Stimulated activated CD4-positive, alpha-beta T cell treated with anti-CD3 and anti-CD28 coated beads, Interleukin-12 subunit alpha, Interleukin-12 subunit beta, amount 100 ng/mL, for 24 hours (primary cell): ENCODE data around the gene XPO6.

Source experiments
- DNase-seq, 2 experiments: peaks; one replicate each; pipeline ENCODE4 v3.0.0-alpha.2; 2020; ENCODE audit warnings: low read depth in 2 of 2

XPO6 gene

DNA sequence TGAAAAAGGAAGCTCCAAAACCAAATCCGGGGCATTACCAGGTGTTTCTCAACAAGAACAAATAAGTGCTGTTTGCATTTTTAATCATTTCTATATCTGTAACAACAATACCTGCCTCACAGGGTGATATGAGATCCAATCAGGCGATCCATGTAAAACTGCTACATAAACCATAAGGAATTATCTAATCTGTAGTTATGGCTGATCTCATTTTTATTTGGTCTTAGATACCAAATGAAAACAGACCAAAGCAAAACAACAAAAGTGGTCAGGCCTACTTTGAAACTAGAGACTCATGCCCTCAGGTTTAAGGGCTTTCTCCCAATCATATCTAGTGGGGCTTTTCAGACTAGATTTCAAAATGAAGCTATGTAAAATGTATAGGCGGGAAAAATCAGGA, 28.3 kb downstream of the XPO6 start:
- no peak for DNase-seq

DNA sequence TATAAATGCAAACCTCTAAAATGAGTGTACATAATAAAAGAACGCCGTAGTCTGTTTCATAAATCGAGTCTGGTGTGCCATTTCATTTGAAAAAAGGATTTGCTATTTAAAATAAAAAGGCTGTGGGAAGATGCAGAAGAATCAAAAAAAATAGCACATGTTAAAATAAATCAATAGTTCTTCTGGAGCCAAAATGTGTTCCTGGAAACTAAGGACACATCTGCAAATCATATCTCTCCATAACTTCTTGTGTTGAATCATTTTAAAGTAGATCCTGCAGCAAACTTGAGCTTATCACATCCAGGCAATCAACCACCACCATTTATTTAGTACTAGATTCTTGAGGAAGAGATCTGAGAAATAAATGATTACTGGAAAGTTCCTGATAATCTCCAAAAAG, 29.0 kb downstream of the XPO6 start:
- no peak for DNase-seq

DNA sequence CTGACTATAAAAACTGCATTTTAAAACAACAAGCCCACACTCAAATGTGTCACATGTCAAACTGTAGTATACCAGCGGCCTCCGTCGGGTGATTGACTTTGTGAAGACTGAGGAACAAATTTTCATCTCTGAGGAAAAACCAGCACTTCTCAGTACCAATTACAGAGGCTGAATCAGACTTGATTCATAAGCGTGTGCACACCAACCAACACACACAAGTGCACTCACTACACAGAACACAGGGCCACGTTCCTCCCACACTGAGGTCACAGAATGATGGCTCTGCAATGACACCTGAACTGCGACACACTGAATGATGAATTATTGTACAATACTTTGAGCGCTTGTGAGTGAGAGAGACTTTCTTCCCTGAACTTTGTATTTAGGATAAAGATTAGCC, 29.6 kb downstream of the XPO6 start:
- DNase-seq = peak; percentile 27 to 48

DNA sequence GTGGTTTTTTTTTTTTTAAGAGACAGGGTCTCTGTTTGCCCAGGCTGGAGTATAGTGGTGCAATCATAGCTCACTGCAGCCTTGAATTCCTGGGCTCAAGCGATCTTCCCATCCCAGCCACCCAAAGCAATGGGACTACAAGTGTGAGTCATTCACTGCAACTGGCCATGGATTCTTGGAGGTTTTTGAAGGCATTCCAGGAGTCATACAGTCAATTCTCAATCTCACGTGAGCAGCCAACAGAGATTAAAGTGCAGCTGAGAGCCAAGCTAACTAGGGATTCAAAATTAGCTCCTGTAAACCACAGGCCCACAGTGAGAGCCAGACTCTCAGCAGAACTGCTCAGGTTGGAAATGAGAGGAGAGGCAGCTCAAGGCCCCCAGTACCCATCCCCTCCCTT, 30.2 kb downstream of the XPO6 start:
- no peak for DNase-seq

DNA sequence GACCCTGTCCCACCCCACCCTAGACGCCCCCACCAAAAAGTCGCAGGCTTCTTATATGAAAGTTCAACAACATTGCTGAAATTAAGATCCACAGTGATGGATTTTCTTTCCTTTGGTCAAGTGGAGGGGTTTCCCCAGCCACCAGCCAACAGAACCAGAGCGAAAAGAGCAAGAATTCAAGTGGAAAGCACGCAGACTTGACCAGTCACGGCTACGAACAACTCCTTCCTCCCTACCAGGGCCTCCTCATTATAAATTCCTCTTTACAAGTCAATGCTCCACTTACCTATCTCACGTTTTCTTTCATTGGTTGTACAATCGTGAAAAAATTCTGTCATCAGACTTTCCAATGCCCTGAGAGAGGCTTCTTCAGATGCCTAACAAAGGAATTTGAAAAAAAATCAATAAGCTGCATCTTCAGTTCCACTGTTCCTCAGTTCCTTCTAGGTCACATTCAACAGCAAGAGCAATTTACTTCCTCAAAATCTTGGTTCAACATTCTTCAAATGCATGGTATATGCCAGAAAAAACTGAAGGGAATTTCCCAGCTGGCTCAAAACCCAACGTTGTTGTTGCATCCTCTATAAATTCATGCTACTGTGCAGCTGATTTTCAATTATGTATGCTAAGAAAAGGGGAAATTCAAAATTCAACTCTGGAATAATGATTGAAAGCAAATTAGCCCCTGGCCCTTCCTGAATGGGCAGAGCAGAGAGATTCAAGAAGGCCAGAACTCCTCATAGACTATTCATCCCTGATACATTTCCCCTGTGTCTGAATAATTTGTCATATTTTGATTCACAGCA, 30.9 kb downstream of the XPO6 start:
- DNase-seq = no peak

DNA sequence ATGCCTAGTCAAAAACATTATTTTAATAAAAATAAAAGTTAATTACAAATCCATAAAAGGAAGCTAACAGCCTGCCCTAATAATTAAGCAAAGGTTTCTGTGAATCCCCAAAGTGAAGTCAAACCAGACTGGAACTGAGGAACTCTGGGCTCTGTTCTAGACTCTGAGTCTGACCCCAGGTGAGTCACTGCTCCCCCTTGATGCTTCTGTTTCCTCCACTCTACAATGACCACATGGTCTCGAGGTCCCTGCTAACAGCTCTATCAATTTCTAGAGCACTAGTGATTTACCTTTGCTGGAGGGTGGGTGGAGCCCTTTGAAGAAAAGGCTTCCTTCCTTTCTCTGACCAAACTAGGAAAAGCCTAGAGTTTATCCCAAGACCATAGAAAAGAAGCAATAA, 32.4 kb downstream of the XPO6 start:
- no peak for DNase-seq

DNA sequence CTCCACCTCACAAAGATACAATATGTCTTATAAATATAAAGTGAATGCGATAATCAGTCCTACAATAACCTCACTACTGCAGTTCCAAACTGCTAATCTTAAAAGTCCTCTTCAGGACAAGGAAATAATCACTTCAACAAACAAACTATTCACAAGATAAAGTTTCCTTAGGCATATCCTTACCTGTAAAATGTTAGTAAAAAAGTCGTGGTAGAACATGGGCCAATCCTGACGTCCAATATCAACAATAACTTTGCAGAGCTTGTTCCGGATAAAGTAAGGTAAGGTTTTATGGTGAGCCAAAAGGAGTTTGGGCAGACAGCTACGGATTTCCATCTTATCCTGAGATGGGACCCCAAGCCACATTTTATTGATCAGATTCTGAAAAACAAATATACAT, 36.0 kb downstream of the XPO6 start:
- no peak for DNase-seq

DNA sequence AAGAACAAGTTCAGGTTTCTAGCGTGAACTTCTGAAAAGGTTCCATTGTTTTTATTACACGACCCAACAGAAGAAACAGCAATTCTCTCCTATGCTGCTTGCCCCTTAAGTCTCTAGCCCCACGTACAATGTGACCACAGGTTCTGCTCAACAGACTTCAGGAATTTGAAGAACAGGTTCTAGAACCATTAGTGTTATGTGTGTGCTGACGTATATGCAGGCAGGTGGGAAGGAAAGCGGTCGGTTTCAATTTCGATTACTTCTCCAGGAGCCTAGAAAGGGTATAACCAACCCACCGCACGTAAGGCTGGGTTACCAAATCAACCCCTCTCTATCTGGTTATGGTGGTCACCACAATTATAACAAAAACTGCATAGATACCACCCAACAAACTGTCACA, 39.4 kb downstream of the XPO6 start:
- DNase-seq = no peak

DNA sequence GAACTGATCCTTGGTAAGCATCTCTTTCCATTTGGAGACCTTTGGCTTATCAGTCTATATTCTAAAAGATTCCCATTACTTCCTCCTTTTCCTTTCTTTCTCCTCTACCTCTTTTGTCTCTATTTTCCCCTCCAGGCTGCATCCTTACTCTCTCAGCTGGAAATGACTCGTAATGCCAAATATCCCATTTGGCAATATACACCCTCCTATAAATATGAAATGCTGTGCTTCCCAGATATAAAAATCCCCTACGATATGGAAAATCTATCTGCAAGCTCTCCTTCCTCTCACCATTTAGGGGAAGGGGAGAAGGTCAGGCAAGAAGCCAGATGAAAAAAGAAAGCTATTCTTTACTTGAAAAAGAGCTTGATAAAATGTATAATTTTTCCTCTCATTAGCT, 39.9 kb downstream of the XPO6 start:
- DNase-seq = no peak

DNA sequence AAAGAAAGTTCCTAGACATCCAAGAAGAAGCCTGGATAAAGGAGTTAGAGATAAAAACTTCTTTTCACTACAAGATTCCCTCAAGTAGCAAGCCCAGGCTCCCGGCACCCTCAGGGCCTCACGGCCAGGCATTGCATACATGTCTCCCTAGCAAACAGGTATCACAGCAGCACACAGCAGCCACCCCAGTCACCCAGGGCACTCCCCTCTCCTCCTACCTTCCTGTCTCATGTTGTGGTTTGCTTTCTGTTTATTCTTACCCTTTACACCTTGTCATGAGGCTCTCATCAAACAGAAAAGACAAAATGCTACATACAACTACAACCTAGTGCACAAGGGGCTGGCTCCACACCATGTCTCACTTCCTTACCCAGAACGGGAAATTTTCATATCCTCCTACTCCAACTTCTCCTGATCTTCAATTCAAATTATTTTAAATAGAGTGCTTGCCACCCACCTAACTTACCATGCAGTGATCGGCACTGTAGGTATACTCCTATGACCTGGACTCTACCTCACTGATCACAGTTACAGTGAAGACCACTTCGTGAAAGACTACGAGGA, 42.7 kb downstream of the XPO6 start:
- no peak for DNase-seq

DNA sequence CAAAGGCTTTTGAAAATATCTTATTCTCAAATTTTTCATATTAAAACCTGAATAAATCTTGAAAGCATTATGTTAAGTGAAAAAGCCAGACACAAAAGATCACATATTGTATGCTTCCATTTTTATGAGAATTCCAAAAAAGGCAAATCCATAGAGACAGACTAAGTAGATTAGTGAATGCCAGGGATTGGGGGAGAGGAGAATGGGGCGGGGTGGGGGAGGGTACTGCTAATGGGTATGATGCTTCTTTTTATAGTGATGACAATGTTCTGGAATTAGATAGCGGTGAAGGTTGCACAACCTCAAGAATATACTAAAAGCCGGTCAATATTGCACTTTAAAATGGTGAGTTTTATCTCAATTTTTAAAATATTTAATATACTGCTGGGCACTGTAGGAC, 44.0 kb downstream of the XPO6 start:
- DNase-seq = no peak

DNA sequence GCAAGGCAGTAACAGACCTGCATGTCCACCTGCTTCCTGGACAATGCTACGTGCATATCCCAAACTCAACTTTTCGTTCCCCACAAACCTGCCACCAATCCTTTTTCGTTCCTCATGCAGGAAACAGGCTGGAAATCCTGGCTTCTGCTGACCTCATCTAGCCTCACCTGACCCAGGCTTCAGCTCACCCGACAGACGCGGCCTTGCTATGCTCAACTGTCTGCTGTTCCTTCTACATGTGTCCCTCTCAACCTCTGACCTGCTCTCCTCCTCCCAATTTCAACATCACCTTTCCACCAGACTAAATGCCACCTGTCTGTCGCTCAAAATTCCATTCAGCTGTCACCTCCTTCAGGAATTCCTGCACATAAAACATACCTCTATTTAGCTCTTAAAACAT, 44.5 kb downstream of the XPO6 start:
- DNase-seq = no peak

DNA sequence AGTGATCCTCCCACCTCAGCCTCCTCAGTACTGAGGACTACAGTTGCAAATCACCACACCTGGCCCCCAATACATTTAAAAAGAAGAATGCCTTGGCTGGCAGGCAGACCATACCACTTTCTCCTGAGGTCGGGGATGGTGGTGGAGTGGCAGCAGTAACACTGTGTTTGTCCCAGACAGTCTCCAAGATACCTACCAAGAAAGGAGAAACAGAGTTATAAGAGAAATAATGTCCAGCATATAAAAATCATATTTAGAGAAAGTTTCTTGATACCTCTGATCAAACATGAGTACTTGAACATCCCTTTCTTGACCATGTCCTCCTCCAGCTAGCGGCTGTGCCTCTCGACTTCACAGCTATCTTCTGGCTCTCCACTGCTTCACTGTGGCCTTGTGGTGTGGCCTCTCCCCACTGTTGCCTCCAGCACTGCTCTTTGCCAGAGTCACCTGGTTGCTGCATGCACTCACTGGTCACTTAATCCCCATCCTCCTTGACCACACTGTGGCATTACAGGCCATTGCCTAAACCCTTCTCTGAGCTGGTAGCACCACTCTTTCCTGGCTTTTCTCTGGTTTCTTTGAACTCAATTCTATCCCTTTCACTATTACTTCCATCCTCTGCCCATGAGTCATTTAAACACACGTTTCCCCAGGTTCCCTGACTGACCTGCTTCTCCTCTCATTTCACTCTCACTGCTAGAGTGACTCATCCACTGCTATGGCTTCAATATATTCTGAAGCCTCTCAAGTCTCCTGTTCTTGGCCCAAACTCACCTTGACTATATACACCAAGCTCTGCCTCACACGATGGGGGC, 45.2 kb downstream of the XPO6 start:
- DNase-seq = no peak

DNA sequence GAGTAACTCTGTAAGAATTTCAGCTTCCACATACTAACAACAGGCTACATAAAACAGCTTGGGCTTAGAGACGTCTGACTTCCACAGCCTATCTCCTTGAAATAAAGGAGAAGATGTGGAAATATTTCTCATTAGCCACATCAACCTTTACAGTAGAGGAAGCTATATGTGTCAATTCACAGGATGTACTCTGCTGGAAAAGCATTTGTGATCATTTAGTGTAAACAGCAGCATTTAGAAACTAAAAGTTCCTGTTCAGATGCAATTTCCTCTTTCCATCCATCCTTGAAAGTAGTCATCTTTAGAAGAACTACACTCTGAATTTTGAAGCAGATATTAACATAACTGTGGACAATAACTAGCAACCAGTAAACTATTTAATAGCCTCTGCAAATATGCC, 46.2 kb downstream of the XPO6 start:
- DNase-seq = no peak

DNA sequence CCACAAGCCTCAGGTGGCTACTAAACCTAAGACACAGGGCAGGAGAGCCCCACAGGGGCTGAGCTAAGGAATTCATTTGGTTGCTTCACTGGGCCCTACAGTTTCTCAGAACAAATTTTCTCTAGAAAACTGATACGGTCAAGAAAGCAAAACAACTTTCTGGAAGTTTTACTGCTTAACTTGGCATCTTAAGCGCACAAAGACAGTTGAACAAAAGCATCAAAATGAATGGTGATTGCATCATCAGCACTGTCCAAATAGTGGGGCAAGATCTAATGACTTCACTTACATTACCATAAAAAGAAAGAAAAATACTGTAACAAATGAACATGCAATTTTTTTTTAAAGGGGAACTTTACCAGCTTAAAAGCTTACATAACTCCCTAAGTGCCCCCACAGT, 47.6 kb downstream of the XPO6 start:
- no peak for DNase-seq

DNA sequence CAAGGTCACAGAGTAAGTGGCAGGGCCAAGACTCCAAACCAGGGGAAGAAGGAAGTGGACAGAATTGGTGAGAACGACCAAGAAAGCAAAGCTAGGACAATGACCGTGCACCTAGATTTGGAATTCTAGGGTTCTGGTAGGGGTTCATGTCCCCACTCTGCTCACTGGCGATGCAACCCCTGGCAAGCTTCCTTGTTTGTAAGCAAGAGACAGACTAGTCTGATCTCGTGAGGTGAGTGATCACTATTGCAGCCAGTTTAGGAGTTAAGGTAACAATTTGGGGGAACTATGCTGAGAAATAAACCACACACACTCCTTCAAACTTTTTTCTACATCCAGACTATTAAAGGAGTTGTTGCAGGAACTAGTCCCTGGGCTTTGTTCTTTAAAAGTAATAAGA, 48.1 kb downstream of the XPO6 start:
- no peak for DNase-seq

DNA sequence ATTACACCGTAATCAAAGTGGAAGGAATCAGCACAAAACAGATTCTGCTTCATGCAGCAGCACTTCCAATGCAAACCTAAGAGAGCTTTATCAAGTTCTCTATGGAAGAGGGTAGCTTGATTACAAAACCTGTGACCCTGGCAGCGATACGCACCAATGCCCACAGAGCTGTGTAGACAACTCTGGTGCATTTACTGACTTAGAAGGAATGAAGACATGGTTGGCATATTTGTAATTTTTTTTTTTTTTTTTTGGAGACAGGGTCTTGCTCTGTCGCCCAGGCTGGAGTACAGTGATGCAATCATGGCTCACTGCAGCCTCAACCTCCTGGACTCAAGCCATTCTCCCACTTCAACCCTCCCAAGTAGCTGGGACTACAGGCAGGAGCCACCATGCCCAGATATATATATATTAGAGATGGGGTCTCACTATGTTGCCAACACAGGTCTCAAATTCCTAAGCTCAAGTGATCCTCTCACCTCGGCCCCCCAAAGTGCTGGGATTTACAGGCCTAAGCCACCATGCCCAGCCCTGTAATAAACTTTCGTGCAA, 49.4 kb downstream of the XPO6 start:
- DNase-seq = no peak

DNA sequence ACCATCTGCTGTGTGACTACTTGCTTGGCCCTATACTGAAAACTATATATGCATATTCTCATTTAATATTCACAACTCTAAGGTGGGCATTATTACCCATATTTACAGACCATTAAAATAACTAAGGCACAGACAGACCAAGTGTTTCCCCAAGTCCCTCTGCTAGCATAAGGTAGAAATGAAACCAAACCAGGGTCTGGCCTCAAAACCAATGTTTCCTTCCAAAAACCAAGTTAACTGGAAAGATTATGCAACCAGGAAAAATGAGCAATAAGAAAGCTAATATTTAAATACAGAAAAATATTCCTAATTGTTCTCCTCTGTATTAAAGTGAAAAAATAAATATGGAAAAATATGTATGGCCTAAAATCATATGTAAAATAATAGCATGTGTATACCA, 50.1 kb downstream of the XPO6 start:
- DNase-seq = no peak

DNA sequence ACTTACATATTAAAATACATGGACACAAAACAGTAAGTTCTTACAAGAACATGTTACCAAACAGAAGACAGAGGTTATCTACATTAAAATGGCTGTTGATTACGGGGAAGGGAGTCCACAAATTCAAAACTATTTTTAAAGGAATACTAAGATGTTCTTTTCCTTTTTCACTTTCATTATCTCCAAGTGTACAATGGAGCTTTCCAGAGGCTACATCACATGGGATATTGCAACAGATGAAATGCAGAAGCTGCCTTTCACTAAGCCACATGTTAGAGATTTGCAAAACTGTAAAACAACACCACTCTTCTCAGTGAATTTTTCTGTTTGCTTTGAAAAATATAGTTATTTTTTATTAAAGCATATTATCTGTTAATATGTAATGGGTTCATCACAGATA, 53.6 kb downstream of the XPO6 start:
- DNase-seq = no peak

DNA sequence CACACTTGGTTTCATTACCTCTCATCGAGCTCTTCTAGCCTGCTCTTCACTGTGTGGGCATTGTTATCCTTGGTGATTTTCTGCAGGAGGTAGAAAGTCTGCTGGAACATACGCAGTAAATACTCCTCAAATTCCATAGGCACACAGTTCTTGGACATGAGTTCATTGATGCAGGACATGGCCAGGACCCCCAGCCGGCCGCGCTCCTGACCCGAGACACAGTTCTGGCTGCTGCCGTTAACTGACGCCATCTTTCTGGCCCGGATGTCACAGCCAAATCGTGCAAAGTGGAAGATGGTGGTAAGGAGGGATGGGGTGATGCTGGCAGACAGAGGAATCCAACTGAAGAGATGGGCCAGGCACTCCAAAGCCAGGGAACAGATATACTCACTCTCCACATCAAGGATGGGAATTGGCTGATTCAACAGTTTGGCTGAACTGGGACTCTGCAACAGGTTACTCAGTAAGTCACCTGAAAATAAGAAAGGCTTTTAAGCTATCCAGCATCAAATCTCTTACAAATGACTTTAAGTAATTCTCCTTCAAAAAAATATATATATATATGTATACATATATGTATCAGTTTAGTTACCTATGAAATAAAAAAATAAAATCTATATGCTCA, 55.6 kb downstream of the XPO6 start:
- DNase-seq = no peak

DNA sequence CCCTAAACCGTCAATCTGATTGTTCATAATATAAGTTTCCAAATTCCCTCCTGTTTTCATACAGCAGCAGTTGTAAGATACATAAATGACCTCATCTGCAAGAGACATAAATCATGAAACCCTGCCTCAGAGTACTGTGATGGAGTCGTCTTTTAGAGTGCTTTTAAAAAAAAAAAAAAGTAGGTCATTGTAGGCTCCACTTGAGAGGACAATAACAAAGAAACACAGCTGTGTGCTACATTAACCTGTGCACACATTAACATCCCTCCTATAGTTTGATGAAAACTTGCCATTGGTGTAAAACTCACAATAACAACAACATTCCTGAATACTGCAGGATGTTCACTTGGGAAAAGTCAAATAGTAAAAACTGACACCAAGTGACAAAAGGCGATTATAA, 56.5 kb downstream of the XPO6 start:
- DNase-seq = no peak

DNA sequence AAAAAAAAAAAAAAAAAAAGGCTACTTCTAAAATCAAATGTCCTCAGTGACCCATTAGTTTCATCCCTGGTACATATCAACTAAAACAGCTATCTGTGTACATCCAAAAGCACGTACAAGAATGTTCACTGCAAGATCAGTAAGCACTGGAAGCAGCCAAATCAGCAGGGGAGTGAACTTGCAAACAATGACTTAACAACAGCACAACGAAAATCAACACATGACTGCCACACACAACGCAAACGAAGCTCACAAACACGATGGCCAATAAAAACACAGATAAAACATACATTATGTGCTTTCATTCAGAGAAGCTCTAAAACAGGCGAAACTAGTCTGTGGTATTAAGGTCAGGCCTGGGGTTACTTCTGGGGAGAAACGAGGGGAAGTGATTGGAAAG, 60.6 kb downstream of the XPO6 start:
- DNase-seq = no peak
